Thyroid gland (tissue), 4 donors: Measurements from ENCODE around the gene BANK1.

Source experiments
- POLR2A ChIP-seq, 2 donors: fragments of 450-650 bp; IDR thresholded peaks; one replicate each; pipeline ENCODE4 v1.6.1; 2017; ENCODE audit warnings: antibody characterized with exemption in 2 of 2, mild to moderate bottlenecking in 2 of 2, moderate library complexity in 1 of 2
- TF ChIP-seq, protein P1 (sequence below), 6 experiments: fragments of 200-600 bp in 3 of 6; fragments of 450-650 bp in 3 of 6; sonication (generic) in 3 of 6; IDR thresholded peaks; one replicate each; pipeline ENCODE4 v1.5.1; 2016 to 2019; ENCODE audit warnings: antibody characterized with exemption in 6 of 6, mild to moderate bottlenecking in 2 of 6, inconsistent platforms in 1 of 6, moderate library complexity in 1 of 6

DNA sequence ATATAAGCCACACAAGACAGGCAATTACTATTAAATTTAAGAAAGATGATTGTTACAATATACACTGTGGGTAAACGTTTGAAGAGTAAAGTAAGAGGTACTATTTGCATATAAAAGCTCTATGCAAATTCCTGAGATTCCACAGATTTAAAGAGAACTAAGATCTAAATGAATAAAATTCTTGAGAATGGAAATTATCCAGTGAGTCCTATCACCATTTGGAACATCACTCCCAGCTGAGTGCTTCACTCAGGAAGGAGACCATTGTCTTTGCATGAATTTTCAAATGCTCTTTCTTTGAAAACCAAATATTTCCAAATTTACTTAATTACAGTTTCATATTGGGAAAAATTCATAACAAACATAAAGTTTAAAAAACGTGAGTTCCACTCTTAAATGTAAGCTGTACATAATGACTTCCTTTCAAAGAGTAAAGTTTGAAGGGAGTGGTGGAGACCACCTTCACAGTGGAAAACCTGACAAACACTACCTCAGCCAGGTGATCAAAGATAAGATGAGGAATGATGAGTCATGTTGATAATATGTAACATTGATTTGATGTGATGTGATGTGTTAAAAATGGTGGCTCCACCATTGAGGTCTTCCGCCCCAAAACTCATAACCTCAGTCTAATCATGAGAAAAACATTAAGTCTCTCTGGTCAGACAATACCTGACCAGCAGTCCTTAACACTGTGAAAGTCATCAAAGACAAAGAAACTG is 159.9 kb downstream of the BANK1 start:
- TF ChIP-seq, protein P1, sequence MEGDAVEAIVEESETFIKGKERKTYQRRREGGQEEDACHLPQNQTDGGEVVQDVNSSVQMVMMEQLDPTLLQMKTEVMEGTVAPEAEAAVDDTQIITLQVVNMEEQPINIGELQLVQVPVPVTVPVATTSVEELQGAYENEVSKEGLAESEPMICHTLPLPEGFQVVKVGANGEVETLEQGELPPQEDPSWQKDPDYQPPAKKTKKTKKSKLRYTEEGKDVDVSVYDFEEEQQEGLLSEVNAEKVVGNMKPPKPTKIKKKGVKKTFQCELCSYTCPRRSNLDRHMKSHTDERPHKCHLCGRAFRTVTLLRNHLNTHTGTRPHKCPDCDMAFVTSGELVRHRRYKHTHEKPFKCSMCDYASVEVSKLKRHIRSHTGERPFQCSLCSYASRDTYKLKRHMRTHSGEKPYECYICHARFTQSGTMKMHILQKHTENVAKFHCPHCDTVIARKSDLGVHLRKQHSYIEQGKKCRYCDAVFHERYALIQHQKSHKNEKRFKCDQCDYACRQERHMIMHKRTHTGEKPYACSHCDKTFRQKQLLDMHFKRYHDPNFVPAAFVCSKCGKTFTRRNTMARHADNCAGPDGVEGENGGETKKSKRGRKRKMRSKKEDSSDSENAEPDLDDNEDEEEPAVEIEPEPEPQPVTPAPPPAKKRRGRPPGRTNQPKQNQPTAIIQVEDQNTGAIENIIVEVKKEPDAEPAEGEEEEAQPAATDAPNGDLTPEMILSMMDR (IDR thresholded peaks at IDR 0.05), result no peak
- TF ChIP-seq POLR2A (IDR thresholded peaks at IDR 0.05), result no peak
